H1 (cell line): Measurements from ENCODE around the gene MIEN1. TPM values are rescaled to one million over a fixed set of nuclear protein-coding genes. Genes with fewer than 3 reads are reported as not detected.
A peak's percentile ranks its signal among the peaks of the same experiment; 100 is the strongest.

ENCODE experiments used
- CTCF ChIA-PET: fragments of 300-600 bp; sonication (Branson Sonifier 250); formaldehyde crosslinking; loops from one replicate; lab custom pipeline; 2021; ENCODE audit not compliant: partially characterized antibody; lab: Charles Lee
- POLR2A ChIA-PET: fragments of 300-600 bp; sonication (Branson Sonifier 250); formaldehyde crosslinking; loops from one replicate; lab custom pipeline; 2021; ENCODE audit warnings: inconsistent platforms; ENCODE audit not compliant: partially characterized antibody; lab: Charles Lee
- DNase-seq, 2 experiments: peaks; one replicate each; pipeline versions ENCODE4 v3.0.0 to v3.0.0-alpha.2; 2010 to 2022; ENCODE audit warnings: low spot score in 2 of 2, low read depth in 1 of 2, mixed read lengths in 1 of 2
- FAIRE-seq: peaks from 2 replicates; lab custom pipeline; 2011; peaks lifted over from hg19 to GRCh38; lab: Jason Lieb, UNC
- H2AFZ ChIP-seq: 2 replicates; pipeline ENCODE4 v1.8.1; 2012; ENCODE audit warnings: low read length, inconsistent platforms
- H2AK5ac ChIP-seq: 2 replicates; pipeline ENCODE4 v1.6.1; 2013; ENCODE audit warnings: low read depth, low read length
- H2BK120ac ChIP-seq: replicated peaks from 2 replicates; pipeline ENCODE3; 2013; ENCODE audit warnings: low read depth, low read length, inconsistent platforms
- H2BK12ac ChIP-seq: 2 replicates; pipeline ENCODE4 v1.6.1; 2013; ENCODE audit warnings: low read depth, low read length
- H2BK15ac ChIP-seq: 2 replicates; pipeline ENCODE4 v1.6.1; 2013; ENCODE audit warnings: low read length
- H2BK20ac ChIP-seq: 2 replicates; pipeline ENCODE4 v1.6.1; 2013; ENCODE audit warnings: low read length
- H2BK5ac ChIP-seq: 2 replicates; pipeline ENCODE4 v1.6.1; 2013; ENCODE audit warnings: low read depth, low read length
- H3K14ac ChIP-seq: 2 replicates; pipeline ENCODE4 v1.6.1; 2013; ENCODE audit warnings: inconsistent platforms; ENCODE audit not compliant: insufficient read length
- H3K18ac ChIP-seq: 2 replicates; pipeline ENCODE4 v1.6.1; 2013; ENCODE audit warnings: low read length; ENCODE audit errors: extremely low read depth
- H3K23ac ChIP-seq: 2 replicates; pipeline ENCODE4 v1.6.1; 2013; ENCODE audit warnings: inconsistent platforms; ENCODE audit not compliant: insufficient read length
- H3K23me2 ChIP-seq: 2 replicates; pipeline ENCODE4 v1.6.1; 2013; ENCODE audit warnings: low read depth, low read length
- H3K27ac ChIP-seq: 2 replicates; pipeline ENCODE4 v1.6.1; 2011; ENCODE audit warnings: low read depth, low read length, inconsistent platforms
- H3K27me3 ChIP-seq, 4 experiments: replicated peaks in 1 of 4; 1 replicate in 1 of 4; 2 replicates in 3 of 4; pipeline versions ENCODE4 v1.6.1 to v1.8.1; 2011 to 2013; ENCODE audit warnings: low read length in 3 of 4, mild to moderate bottlenecking in 3 of 4, inconsistent platforms in 2 of 4, mixed read lengths in 2 of 4, moderate library complexity in 1 of 4; ENCODE audit not compliant: control insufficient read depth in 3 of 4, insufficient read depth in 3 of 4; ENCODE audit errors: extremely low read depth in 1 of 4
- H3K36me3 ChIP-seq, 4 experiments: 2 replicates each; pipeline versions ENCODE4 v1.6.1 to v1.8.1; 2011 to 2013; ENCODE audit warnings: mild to moderate bottlenecking in 4 of 4, low read length in 3 of 4, moderate library complexity in 2 of 4, control low read depth in 1 of 4, inconsistent platforms in 1 of 4; ENCODE audit not compliant: insufficient read depth in 4 of 4, control insufficient read depth in 2 of 4
- H3K4ac ChIP-seq: replicated peaks from 2 replicates; pipeline ENCODE3; 2013; ENCODE audit warnings: low read length, low read depth, mixed read lengths, inconsistent platforms; ENCODE audit not compliant: insufficient read length
- H3K4me1 ChIP-seq, 4 experiments: replicated peaks in 1 of 4; 1 replicate in 1 of 4; 2 replicates in 3 of 4; pipeline versions ENCODE4 v1.6.1 to v1.8.1; 2011 to 2013; ENCODE audit warnings: low read length in 3 of 4, inconsistent platforms in 2 of 4, mixed read lengths in 1 of 4; ENCODE audit not compliant: insufficient read depth in 4 of 4, control insufficient read depth in 3 of 4
- H3K4me2 ChIP-seq, 2 experiments: 2 replicates each; pipeline versions ENCODE4 v1.6.1 to v1.8.1; 2011 to 2013; ENCODE audit warnings: low read depth in 2 of 2, low read length in 2 of 2, control low read depth in 1 of 2, inconsistent platforms in 1 of 2, mild to moderate bottlenecking in 1 of 2; ENCODE audit not compliant: insufficient read depth in 1 of 2
- H3K4me3 ChIP-seq, 4 experiments: fragments of 200-600, 300-600 bp in 1 of 4; sonication (generic), shearing (Covaris generic), sonication (Bioruptor Twin) in 1 of 4; 2 replicates each; pipeline versions ENCODE4 v1.5.1 to v1.8.1; 2011 to 2016; ENCODE audit warnings: low read length in 4 of 4, low read depth in 3 of 4, control low read depth in 2 of 4, inconsistent platforms in 2 of 4, mild to moderate bottlenecking in 2 of 4, mixed read lengths in 1 of 4, moderate library complexity in 1 of 4; ENCODE audit not compliant: insufficient read depth in 2 of 4; ENCODE audit errors: extremely low read depth in 1 of 4
- H3K56ac ChIP-seq: replicated peaks from 2 replicates; pipeline ENCODE3; 2013; ENCODE audit warnings: low read depth, mild to moderate bottlenecking, mixed read lengths, low read length, inconsistent platforms; ENCODE audit not compliant: insufficient read length
- H3K79me1 ChIP-seq: 2 replicates; pipeline ENCODE4 v1.6.1; 2013; ENCODE audit warnings: low read depth, low read length, control low read depth
- H3K79me2 ChIP-seq, 2 experiments: 2 replicates each; pipeline versions ENCODE4 v1.6.1 to v1.8.1; 2012 to 2013; ENCODE audit warnings: low read length in 2 of 2, mild to moderate bottlenecking in 2 of 2, inconsistent platforms in 1 of 2; ENCODE audit not compliant: insufficient read depth in 2 of 2, control insufficient read depth in 1 of 2
- H3K9ac ChIP-seq, 4 experiments: replicated peaks in 1 of 4; 1 replicate in 1 of 4; 2 replicates in 3 of 4; pipeline versions ENCODE4 v1.6.1 to v1.8.1; 2011 to 2013; ENCODE audit warnings: low read depth in 3 of 4, low read length in 3 of 4, control low read depth in 2 of 4, mild to moderate bottlenecking in 2 of 4, moderate library complexity in 2 of 4, inconsistent platforms in 1 of 4; ENCODE audit errors: extremely low read depth in 1 of 4
- H3K9me3 ChIP-seq, 2 experiments: 2 replicates each; pipeline versions ENCODE4 v1.6.1 to v1.8.1; 2012 to 2013; ENCODE audit warnings: mild to moderate bottlenecking in 2 of 2, moderate library complexity in 2 of 2, control low read depth in 1 of 2, inconsistent platforms in 1 of 2, low read depth in 1 of 2, low read length in 1 of 2, mixed read lengths in 1 of 2; ENCODE audit not compliant: insufficient read depth in 2 of 2
- H4K20me1 ChIP-seq, 2 experiments: replicated peaks in 1 of 2; 2 replicates each; pipeline versions ENCODE3 to v1.8.1; 2011 to 2013; ENCODE audit warnings: inconsistent platforms in 2 of 2, low read length in 2 of 2, mild to moderate bottlenecking in 1 of 2; ENCODE audit not compliant: insufficient read depth in 2 of 2, control insufficient read depth in 1 of 2
- H4K5ac ChIP-seq: 2 replicates; pipeline ENCODE4 v1.6.1; 2013; ENCODE audit warnings: low read length, low read depth, mixed read lengths, inconsistent platforms; ENCODE audit not compliant: insufficient read length
- H4K8ac ChIP-seq: 2 replicates; pipeline ENCODE4 v1.8.0; 2013; ENCODE audit warnings: mild to moderate bottlenecking, moderate library complexity, low read length, inconsistent platforms; ENCODE audit not compliant: insufficient read depth; ENCODE audit errors: extremely low read depth
- H4K91ac ChIP-seq: replicated peaks from 2 replicates; pipeline ENCODE3; 2013; ENCODE audit warnings: low read length, mixed read lengths, inconsistent platforms; ENCODE audit not compliant: insufficient read length
- CHD1 ChIP-seq: IDR thresholded peaks from 2 replicates; pipeline ENCODE4 v1.6.1; 2012; ENCODE audit warnings: low read depth, low read length, improper control_type of control experiment
- GABPA ChIP-seq: IDR thresholded peaks from 2 replicates; pipeline ENCODE4 v1.6.1; 2011; ENCODE audit warnings: mild to moderate bottlenecking, low read length, moderate library complexity, borderline replicate concordance; ENCODE audit not compliant: insufficient read depth
- HDAC2 ChIP-seq, 2 experiments: fragments of 300-600 bp in 1 of 2; sonication (generic) in 1 of 2; IDR thresholded peaks; 2 replicates each; pipeline ENCODE4 v1.6.1; 2011 to 2012; ENCODE audit warnings: low read depth in 2 of 2, low read length in 2 of 2, mild to moderate bottlenecking in 2 of 2, moderate library complexity in 2 of 2, borderline replicate concordance in 1 of 2, inconsistent platforms in 1 of 2
- HDAC6 ChIP-seq: IDR thresholded peaks from one replicate; pipeline ENCODE4 v1.7.1; 2012; ENCODE audit warnings: low read depth, mild to moderate bottlenecking, inconsistent platforms, low read length, moderate library complexity
- JUND ChIP-seq: IDR thresholded peaks from 2 replicates; pipeline ENCODE4 v1.6.1; 2011; ENCODE audit warnings: mild to moderate bottlenecking, improper control_type of control experiment, low read length
- KDM1A ChIP-seq: fragments of 200-600, 300-600 bp; sonication (generic); IDR thresholded peaks from 2 replicates; pipeline ENCODE4 v1.7.1; 2016; ENCODE audit warnings: mild to moderate bottlenecking, low read length, borderline replicate concordance
- KDM5A ChIP-seq: fragments of 200-600 bp; IDR thresholded peaks from 2 replicates; pipeline ENCODE4 v1.7.1; 2012; ENCODE audit warnings: mild to moderate bottlenecking, low read length, inconsistent platforms, mixed read lengths
- MAFK ChIP-seq: IDR thresholded peaks from 2 replicates; pipeline ENCODE4 v1.6.1; 2012; ENCODE audit warnings: low read depth, mild to moderate bottlenecking, improper control_type of control experiment, low read length
- NRF1 ChIP-seq: IDR thresholded peaks from 2 replicates; pipeline ENCODE4 v1.6.1; 2011; ENCODE audit warnings: mild to moderate bottlenecking, low read depth, low read length, improper control_type of control experiment
- POLR2A ChIP-seq, 2 experiments: IDR thresholded peaks; 1 replicate in 1 of 2; 2 replicates in 1 of 2; pipeline ENCODE4 v1.6.1; 2011; ENCODE audit warnings: low read depth in 2 of 2, low read length in 2 of 2, mild to moderate bottlenecking in 2 of 2; ENCODE audit errors: control extremely low read depth in 1 of 2
- SIX5 ChIP-seq: IDR thresholded peaks from 2 replicates; pipeline ENCODE4 v1.6.1; 2011; ENCODE audit warnings: mild to moderate bottlenecking, low read depth, low read length
- SRF ChIP-seq: IDR thresholded peaks from 2 replicates; pipeline ENCODE4 v1.6.1; 2011; ENCODE audit warnings: mild to moderate bottlenecking, low read depth, low read length, moderate library complexity
- TEAD4 ChIP-seq: IDR thresholded peaks from 2 replicates; pipeline ENCODE4 v1.6.1; 2012; ENCODE audit warnings: low read depth, low read length, inconsistent platforms, mixed read lengths
- YY1 ChIP-seq: IDR thresholded peaks from 2 replicates; pipeline ENCODE4 v1.6.1; 2011; ENCODE audit warnings: low read depth, mild to moderate bottlenecking, low read length
- WGBS, 2 experiments: shearing (Covaris generic) in 1 of 2; methylation state at CpG; one replicate each; pipeline versions ENCODE4 v1.1.6 to v1.1.7; 2013 to 2015; ENCODE audit warnings: low lambda C conversion rate in 2 of 2, mixed read lengths in 2 of 2, inconsistent platforms in 1 of 2, low coverage in 1 of 2, missing lambda C conversion rate in 1 of 2; ENCODE audit not compliant: insufficient replicate concordance in 2 of 2, insufficient coverage in 1 of 2, insufficient read length in 1 of 2; ENCODE audit errors: extremely low coverage in 1 of 2, missing lambda C conversion rate in 1 of 2; 5-methylcytosine and 5-hydroxymethylcytosine counted together
- polyA plus RNA-seq, 7 experiments: library from polyadenylated mRNA; depleted of rRNA in 3 of 7; stranded (reverse) in 5 of 7; unstranded in 2 of 7; fragments of >200 nt in 5 of 7; fragments of 200-250 nt in 2 of 7; gene quantifications; 1 replicate in 5 of 7; 2 replicates in 1 of 7; 4 replicates in 1 of 7; pipeline versions ENCODE4 v1.2.1 to v1.2.3, GENCODE V29; 2011 to 2013; ENCODE audit warnings: missing spikeins in 2 of 7, mixed read lengths in 2 of 7
- total RNA-seq: library from RNA; stranded (reverse); fragmentation: NEBNext Ultra II Directional; extraction: Animal tissue kit (Norgen Biotek cat#: 25700); gene quantifications from 2 replicates; pipeline ENCODE4 v1.2.1, GENCODE V29; 2021

MIEN1 gene
- total and polyA plus RNA-seq, 2 of the 8 experiments (the other 6 are each of a cell fraction or from before 2014, with no cell fraction given): 29.6 to 54.9 TPM

DNA sequence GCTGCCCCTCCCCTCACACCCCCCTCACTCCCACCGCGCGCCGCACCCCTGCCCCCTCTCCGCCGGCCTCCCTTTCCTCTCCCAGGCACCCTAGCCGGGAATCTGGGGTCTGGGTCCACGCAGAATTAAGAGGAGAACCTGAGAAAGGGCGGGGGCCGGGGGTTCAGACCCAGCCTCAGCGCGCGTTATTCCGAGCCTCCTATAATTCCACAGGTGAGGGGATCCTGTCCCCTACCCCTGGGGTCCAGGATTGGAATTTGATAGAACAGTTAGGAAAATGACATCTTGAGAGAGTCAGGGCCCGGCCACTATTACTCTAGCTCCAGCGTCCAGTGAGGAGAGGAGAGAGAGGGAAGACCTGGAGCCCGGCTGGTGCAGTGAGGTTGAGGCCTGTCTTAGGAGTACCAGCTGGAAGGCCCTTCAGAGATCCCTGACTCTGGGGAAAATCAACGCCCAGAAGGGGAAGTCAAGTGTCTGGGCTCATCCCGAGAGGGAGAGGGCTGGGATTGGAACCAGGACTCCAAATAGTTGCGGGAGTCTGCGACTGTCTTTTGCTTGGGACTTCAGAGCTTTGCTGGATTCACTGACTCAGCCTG, 24.7 kb upstream of the MIEN1 start:
- no peaks in the 10 kb centered on the region; the same call in 1 of the 2 replicates for H3K79me1 ChIP-seq
- H2BK12ac ChIP-seq: peak overlapping the region; percentile 93
- peak overlapping the region; percentile 20; the same call in 1 of the 2 replicates for H2BK5ac ChIP-seq
- no peak overlapping the region for H2AFZ ChIP-seq
- no peak overlapping the region for H3K27ac ChIP-seq
- H3K56ac ChIP-seq: no peak overlapping the region
- no peaks in the 10 kb centered on the region for H3K36me3 ChIP-seq
- H3K18ac ChIP-seq: no peak overlapping the region; the same call in 1 of the 2 replicates
- H3K9ac ChIP-seq: no peak overlapping the region
- H3K9me3 ChIP-seq: no peaks in the 10 kb centered on the region
- peaks cover 0 to 3% (median 2%) of the 10 kb centered on the region in 4 experiments; a peak in 2 of 7 replicates for H3K27me3 ChIP-seq
- peak overlapping the region; percentile 80 for H4K8ac ChIP-seq
- DNase-seq (peak in 1 of 2 experiments; percentile 60), FAIRE-seq (no peak)
- peak overlapping the region; percentile 20 to 98 for H3K4me2 ChIP-seq
- H3K79me2 ChIP-seq: no peaks in the 10 kb centered on the region
- peaks cover 10% of the 10 kb centered on the region; the same call in 1 of the 2 replicates for H3K23me2 ChIP-seq
- no peak overlapping the region for H4K91ac ChIP-seq
- H4K20me1 ChIP-seq: no peaks in the 10 kb centered on the region
- ChIA-PET CTCF (interaction anchor here (0.9 to 8.2 kb wide), 19 partner anchors 9 to 207 kb away, joined by 3 to 102 read pairs (median 5); partner anchors contain the start of genes ERBB2, MIEN1 and PGAP3), POLR2A (interaction anchor here (0.6 to 8.1 kb wide), 10 partner anchors 16 to 125 kb away, joined by 3 to 54 read pairs (median 3); partner anchors contain the start of genes ERBB2, MIEN1 and PNMT)
- H3K4ac ChIP-seq: no peak overlapping the region
- WGBS, 2 experiments: 33% methylated on average over 21 of the region's 21 CpGs; no CpG with 5 or more reads in 1 of the 2 experiments
- H3K14ac ChIP-seq: no peak overlapping the region
- H3K23ac ChIP-seq: no peak overlapping the region
- no peak overlapping the region for H2BK120ac ChIP-seq
- H3K4me3 ChIP-seq: peak overlapping the region; percentile 30 to 82 (median 74)
- H2BK20ac ChIP-seq: no peak overlapping the region
- H4K5ac ChIP-seq: no peak overlapping the region
- peaks cover 9 to 28% (median 20%) of the 10 kb centered on the region in 4 experiments for H3K4me1 ChIP-seq
- peak overlapping the region; percentile 99; the same call in 1 of the 2 replicates for H2BK15ac ChIP-seq
- no peak overlapping the region for H2AK5ac ChIP-seq
- TF ChIP-seq HDAC6 (no peak), SRF (no peak), MAFK (no peak), SIX5 (no peak), JUND (no peak), HDAC2 (IDR thresholded peaks at IDR 0.05; ENCODE audit: borderline replicate concordance in 1 of 2, low read depth in 2 of 2, low read length in 2 of 2) (no peak), NRF1 (no peak), KDM5A (no peak), YY1 (no peak), POLR2A (IDR thresholded peaks at IDR 0.05; ENCODE audit: control extremely low read depth in 1 of 2, low read depth in 2 of 2, low read length in 2 of 2) (no peak), GABPA (no peak), KDM1A (no peak), TEAD4 (no peak), CHD1 (no peak)
